Mucosa of stomach (tissue), 1 donor: Measurements from ENCODE around the gene ADCY9.

Experiments
- H3K27me3 ChIP-seq: one replicate; pipeline ENCODE4 v1.7.0; 2013; ENCODE audit warnings: mild to moderate bottlenecking, low read length; ENCODE audit not compliant: control insufficient read depth, insufficient read depth
- H3K36me3 ChIP-seq: one replicate; pipeline ENCODE4 v1.7.0; 2013; ENCODE audit warnings: low read length; ENCODE audit not compliant: control insufficient read depth, insufficient read depth
- H3K4me1 ChIP-seq: one replicate; pipeline ENCODE4 v1.7.0; 2013; ENCODE audit warnings: mild to moderate bottlenecking, low read length; ENCODE audit not compliant: control insufficient read depth, insufficient read depth
- H3K4me3 ChIP-seq: one replicate; pipeline ENCODE4 v1.7.0; 2013; ENCODE audit warnings: low read length
- H3K9ac ChIP-seq: one replicate; pipeline ENCODE4 v1.7.0; 2013; ENCODE audit warnings: mild to moderate bottlenecking, low read length, moderate library complexity
- H3K9me3 ChIP-seq: one replicate; pipeline ENCODE4 v1.7.0; 2013; ENCODE audit warnings: mild to moderate bottlenecking, low read length, moderate library complexity; ENCODE audit not compliant: control insufficient read depth
- donor health status: Pancreatic carcinoma.

ADCY9 gene

GRCh38 chr16:4071686-4072561 lies 44.3 kb downstream of the ADCY9 start:
- H3K4me3 ChIP-seq = no peak overlapping the region
- H3K27me3 ChIP-seq = no peaks in the 10 kb centered on the region
- H3K9ac ChIP-seq = no peak overlapping the region
- no peaks in the 10 kb centered on the region for H3K4me1 ChIP-seq
- no peaks in the 10 kb centered on the region for H3K9me3 ChIP-seq
- no peaks in the 10 kb centered on the region for H3K36me3 ChIP-seq

DNA sequence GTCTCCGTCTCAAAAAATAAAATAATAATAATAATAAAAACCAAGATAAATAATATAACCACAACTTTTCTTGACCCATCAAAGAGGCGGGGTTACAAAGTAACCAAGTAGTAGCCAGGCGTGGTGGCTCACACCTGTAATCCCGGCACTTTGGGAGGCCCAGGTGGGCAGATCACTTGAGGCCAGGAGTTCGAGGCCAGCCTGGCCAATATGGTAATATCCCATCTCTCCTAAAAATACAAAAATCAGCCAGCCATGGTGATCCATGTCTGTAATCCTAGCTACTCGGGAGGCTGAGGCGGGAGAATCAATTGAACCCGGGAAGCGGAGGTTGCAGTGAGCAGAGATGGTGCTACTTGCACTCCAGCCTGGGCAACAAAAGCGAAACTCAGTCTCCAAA lies 45.3 kb downstream of the ADCY9 start:
- H3K36me3 ChIP-seq = no peaks in the 10 kb centered on the region
- H3K4me3 ChIP-seq = no peak overlapping the region
- no peaks in the 10 kb centered on the region for H3K9me3 ChIP-seq
- no peaks in the 10 kb centered on the region for H3K27me3 ChIP-seq
- H3K9ac ChIP-seq = no peak overlapping the region
- no peaks in the 10 kb centered on the region for H3K4me1 ChIP-seq

DNA sequence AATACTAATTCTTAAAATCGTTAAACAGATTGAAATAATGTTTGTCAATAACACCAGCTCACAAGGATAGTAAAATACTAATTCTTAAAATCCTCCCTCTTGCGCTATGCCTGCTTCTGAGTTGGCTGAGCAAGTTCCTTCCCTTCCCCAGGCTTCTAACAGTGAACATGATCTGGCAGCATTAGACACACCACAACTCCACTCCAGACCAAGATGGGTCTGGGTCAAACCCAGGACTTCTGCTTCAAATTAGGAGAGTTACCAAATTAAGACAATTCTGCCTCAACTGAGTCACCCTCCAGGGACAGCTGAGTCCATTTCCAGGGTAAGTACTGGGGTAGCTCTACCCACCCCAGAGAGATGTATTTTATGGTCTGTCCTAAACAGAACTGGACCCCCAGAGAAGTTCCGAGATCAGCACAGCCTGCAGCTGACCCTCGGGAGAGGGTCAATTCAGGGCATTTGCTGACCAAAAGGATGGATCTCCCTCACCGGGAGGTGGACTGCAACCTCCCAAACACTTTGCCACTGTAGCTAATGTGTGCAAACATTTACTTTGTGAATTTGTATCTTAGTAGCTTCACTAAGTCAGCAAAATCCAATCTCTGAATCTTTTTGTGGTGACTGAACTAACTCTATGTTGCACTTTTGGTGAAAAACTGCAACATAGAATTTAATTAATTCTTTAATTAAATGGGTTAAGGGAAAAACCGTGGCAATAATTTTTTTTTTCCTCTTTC lies 48.8 kb downstream of the ADCY9 start:
- Histone ChIP-seq H3K36me3 (no peaks in the 10 kb centered on the region), H3K9me3 (no peaks in the 10 kb centered on the region), H3K27me3 (no peaks in the 10 kb centered on the region), H3K9ac (no peak overlapping the region), H3K4me3 (no peak overlapping the region), H3K4me1 (no peaks in the 10 kb centered on the region)

GRCh38 chr16:4064950-4065352 lies 51.3 kb downstream of the ADCY9 start:
- Histone ChIP-seq H3K9ac (no peak overlapping the region), H3K9me3 (no peaks in the 10 kb centered on the region), H3K4me3 (no peak overlapping the region)

DNA sequence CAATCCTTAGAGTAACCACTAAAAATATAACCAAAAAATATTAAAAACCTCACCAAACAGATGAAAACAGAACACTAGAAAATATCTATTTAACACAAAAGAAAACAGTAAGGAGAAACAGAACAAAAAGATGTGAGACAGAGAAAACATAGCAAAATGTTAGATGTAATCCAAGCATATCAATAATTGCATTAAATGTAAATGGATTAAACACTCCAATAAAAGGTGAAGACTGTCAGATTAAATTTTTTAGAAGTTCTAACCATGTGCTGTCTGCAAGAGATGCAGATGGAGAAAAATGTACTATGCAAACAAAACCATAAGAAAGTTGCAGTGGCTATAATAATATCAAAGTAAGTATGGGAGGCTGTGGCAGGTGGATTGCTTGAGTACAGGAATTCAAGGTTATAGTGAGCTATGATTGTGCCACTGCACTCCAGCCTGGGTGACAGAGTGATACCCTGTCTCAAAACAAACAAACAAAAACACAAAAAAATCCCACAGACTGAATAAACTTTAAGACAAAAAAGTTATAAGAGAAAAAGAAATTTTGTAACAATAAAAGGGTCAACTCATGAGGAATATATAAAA lies 53.9 kb downstream of the ADCY9 start:
- no peak overlapping the region for H3K9ac ChIP-seq
- H3K4me3 ChIP-seq = no peak overlapping the region
- no peaks in the 10 kb centered on the region for H3K9me3 ChIP-seq
- H3K27me3 ChIP-seq = no peaks in the 10 kb centered on the region
- no peaks in the 10 kb centered on the region for H3K36me3 ChIP-seq
- H3K4me1 ChIP-seq = no peaks in the 10 kb centered on the region

More at GRCh38 chr16:4064950-4065352, 51.3 kb downstream of the ADCY9 start:
- no peaks in the 10 kb centered on the region for H3K4me1 ChIP-seq
- no peaks in the 10 kb centered on the region for H3K36me3 ChIP-seq
- H3K27me3 ChIP-seq = no peaks in the 10 kb centered on the region

GRCh38 chr16:4060823-4061222 lies 55.4 kb downstream of the ADCY9 start:
- H3K4me3 ChIP-seq = no peak overlapping the region
- no peaks in the 10 kb centered on the region for H3K4me1 ChIP-seq
- no peaks in the 10 kb centered on the region for H3K27me3 ChIP-seq
- no peaks in the 10 kb centered on the region for H3K36me3 ChIP-seq
- no peak overlapping the region for H3K9ac ChIP-seq
- H3K9me3 ChIP-seq = no peaks in the 10 kb centered on the region

- Histone ChIP-seq H3K4me3 (no peak overlapping the region), H3K9me3 (no peaks in the 10 kb centered on the region), H3K4me1 (no peaks in the 10 kb centered on the region), H3K27me3 (no peaks in the 10 kb centered on the region), H3K9ac (no peak overlapping the region), H3K36me3 (no peaks in the 10 kb centered on the region)
These were observed 56.2 kb downstream of the ADCY9 start for GRCh38 chr16:4060009-4060408.

DNA sequence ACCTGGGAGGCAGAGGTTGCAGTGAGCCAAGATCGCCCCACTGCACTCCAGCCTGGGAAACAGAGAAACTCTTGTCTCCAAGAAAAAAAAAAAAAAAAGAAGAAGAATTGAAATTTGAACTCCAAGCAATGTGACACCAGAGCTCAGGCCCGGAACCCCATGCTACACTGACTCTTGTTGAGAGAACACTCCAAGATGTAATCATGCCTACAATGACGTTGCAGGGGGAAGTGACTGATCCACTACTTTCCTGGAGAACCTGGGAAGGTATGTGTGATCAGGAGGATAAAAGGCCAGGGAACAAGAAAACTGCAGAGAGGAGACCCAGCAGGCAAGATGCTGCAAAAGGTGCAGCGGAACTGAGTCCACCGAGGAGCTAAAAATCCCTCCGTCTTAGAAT lies 57.9 kb downstream of the ADCY9 start:
- no peak overlapping the region for H3K9ac ChIP-seq
- no peaks in the 10 kb centered on the region for H3K36me3 ChIP-seq
- H3K9me3 ChIP-seq = no peaks in the 10 kb centered on the region
- peaks cover 7% of the 10 kb centered on the region for H3K4me1 ChIP-seq
- no peak overlapping the region for H3K4me3 ChIP-seq
- no peaks in the 10 kb centered on the region for H3K27me3 ChIP-seq

DNA sequence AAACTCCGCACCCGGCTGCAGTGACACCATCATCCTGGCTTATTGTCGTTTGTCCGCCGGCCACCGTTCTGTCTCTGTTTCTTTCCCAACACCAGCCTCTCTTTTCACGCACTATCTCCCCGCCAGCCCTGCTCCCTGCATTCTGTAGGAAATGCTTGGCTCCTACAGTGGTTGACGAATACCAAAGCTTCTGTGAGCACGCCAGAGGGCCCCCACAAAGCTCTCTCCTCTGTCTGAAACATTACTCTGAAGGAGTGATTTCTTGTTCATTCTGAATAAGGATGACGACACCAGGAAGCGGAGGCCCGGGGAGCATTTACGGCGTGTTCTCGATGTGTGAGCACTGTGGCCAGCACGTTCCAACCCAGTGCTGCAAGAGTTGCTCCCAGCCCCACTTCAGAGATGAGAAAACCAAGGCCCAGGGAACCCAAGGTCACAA lies 58.8 kb downstream of the ADCY9 start:
- H3K9me3 ChIP-seq = no peaks in the 10 kb centered on the region

GRCh38 chr16:4056161-4057105 lies 59.8 kb downstream of the ADCY9 start:
- Histone ChIP-seq H3K36me3 (no peaks in the 10 kb centered on the region), H3K9me3 (no peaks in the 10 kb centered on the region), H3K4me3 (no peak overlapping the region), H3K4me1 (peaks cover 16% of the 10 kb centered on the region), H3K9ac (no peak overlapping the region), H3K27me3 (no peaks in the 10 kb centered on the region)

More for the DNA sequence above, 58.8 kb downstream of the ADCY9 start:
- H3K36me3 ChIP-seq = no peaks in the 10 kb centered on the region
- H3K27me3 ChIP-seq = no peaks in the 10 kb centered on the region
- no peak overlapping the region for H3K4me3 ChIP-seq
- H3K4me1 ChIP-seq = peaks cover 16% of the 10 kb centered on the region
- no peak overlapping the region for H3K9ac ChIP-seq

GRCh38 chr16:4055748-4056147 lies 60.5 kb downstream of the ADCY9 start:
- Histone ChIP-seq H3K4me3 (no peak overlapping the region), H3K36me3 (no peaks in the 10 kb centered on the region), H3K27me3 (no peaks in the 10 kb centered on the region), H3K9ac (no peak overlapping the region), H3K4me1 (peaks cover 16% of the 10 kb centered on the region), H3K9me3 (no peaks in the 10 kb centered on the region)
